HG03095 (cell line): Measurements from ENCODE around the gene DOP1B.
"Not testable (repeated sequence)": the region's sequence is repeated elsewhere in the genome, so short reads cannot be mapped to it uniquely, and the experiment has no call there.

Experiments used
- ATAC-seq: cut with Tn5 transposase; IDR thresholded peaks from one replicate; pipeline ENCODE4 v1.9.1; 2021; ENCODE audit warnings: moderate library complexity; ENCODE audit not compliant: unreplicated experiment

DOP1B gene

GRCh38 chr21:36171336-36171735 lies 14.7 kb downstream of the DOP1B start:
- no peak for ATAC-seq

GRCh38 chr21:36171741-36172331 lies 15.2 kb downstream of the DOP1B start:
- no peak for ATAC-seq

- no peak for ATAC-seq
These were observed 18.2 kb downstream of the DOP1B start for GRCh38 chr21:36174780-36175179.

GRCh38 chr21:36175771-36176565 lies 19.3 kb downstream of the DOP1B start:
- no peak for ATAC-seq

- no peak for ATAC-seq
These were observed 21.7 kb downstream of the DOP1B start for GRCh38 chr21:36178349-36178748.

- no peak for ATAC-seq
These were observed 22.5 kb downstream of the DOP1B start for GRCh38 chr21:36179145-36179544.

- ATAC-seq: no peak
These were observed 24.3 kb downstream of the DOP1B start for GRCh38 chr21:36180963-36181362.

- no peak for ATAC-seq
These were observed 26.6 kb downstream of the DOP1B start for GRCh38 chr21:36183144-36183795.

GRCh38 chr21:36184545-36184944 lies 27.9 kb downstream of the DOP1B start:
- no peak for ATAC-seq

- ATAC-seq: no peak
These were observed 28.9 kb downstream of the DOP1B start for GRCh38 chr21:36185523-36185922.

GRCh38 chr21:36186081-36186480 lies 29.5 kb downstream of the DOP1B start:
- ATAC-seq: no peak

GRCh38 chr21:36186506-36187399 lies 30.1 kb downstream of the DOP1B start:
- ATAC-seq: no peak

- ATAC-seq: no peak
These were observed 31.6 kb downstream of the DOP1B start for GRCh38 chr21:36188081-36188681.

GRCh38 chr21:36188937-36189336 lies 32.3 kb downstream of the DOP1B start:
- ATAC-seq: no peak

GRCh38 chr21:36190736-36191135 lies 34.1 kb downstream of the DOP1B start:
- no peak for ATAC-seq

- no peak for ATAC-seq
These were observed 36.6 kb downstream of the DOP1B start for GRCh38 chr21:36193200-36193599.

- ATAC-seq: no peak
These were observed 37.4 kb downstream of the DOP1B start for GRCh38 chr21:36194024-36194423.

- ATAC-seq: no peak
These were observed 39.0 kb downstream of the DOP1B start for GRCh38 chr21:36195613-36196012.

GRCh38 chr21:36199021-36199420 lies 42.4 kb downstream of the DOP1B start:
- ATAC-seq: no peak

GRCh38 chr21:36199575-36199974 lies 43.0 kb downstream of the DOP1B start:
- ATAC-seq: not testable (repeated sequence)
